ENCODE measurements around the gene RNF121. TPM values are rescaled to one million over a fixed set of nuclear protein-coding genes. Genes with fewer than 3 reads are reported as not detected.

The RNF121 gene
- total and polyA plus RNA-seq, 2 of the 8 experiments (the other 6 are each of a cell fraction or from before 2014, with no cell fraction given) = 39.7 to 51.6 TPM

DNA sequence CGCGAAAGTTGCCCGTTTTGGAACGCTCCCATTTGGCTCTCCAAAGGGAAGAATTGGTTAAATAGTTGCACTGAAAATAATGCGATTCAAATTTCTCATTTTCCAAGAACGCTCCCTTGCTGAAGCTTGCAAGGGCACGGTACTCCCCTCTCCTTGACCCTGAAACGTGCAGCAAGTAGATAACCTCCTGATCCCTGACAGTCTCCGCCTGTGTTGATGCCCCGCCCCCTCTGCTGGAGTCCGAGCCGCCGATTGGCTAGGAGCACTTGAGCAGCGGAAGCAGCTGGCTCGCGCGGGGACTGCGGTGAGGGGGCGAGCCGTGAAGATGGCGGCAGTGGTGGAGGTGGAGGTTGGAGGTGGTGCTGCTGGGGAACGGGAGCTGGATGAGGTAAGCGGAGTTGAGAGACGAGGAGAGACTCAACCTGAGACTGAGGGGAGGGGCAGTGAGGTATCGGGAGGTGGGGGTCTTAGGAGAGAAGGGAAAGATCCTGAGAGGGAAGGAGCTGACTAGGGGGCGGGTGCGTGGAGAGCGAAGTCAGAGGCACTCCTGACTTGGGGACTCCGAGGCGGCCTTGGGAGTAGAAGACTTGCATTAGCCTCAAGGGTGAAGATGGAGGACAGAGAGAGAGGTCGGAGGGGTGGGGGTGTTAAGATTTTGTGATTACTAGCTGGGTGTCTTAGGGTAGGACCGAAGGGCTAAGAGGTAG is at the start of gene RNF121 (continued):
- no peak for TF ChIP-seq NANOG (IDR thresholded peaks at IDR 0.05; ENCODE audit: insufficient read depth, low read depth, low read length, poor library complexity, severe bottlenecking)
- TF ChIP-seq PHF8 (conservative IDR thresholded peaks at IDR 0.05; ENCODE audit: low read depth, low read length) = peak; percentile 94
- no peak; the same call in 1 of the 2 replicates for TF ChIP-seq GABPA (IDR thresholded peaks at IDR 0.05; ENCODE audit: borderline replicate concordance, insufficient read depth, low read length)
- TF ChIP-seq EZH2 (IDR thresholded peaks at IDR 0.05; ENCODE audit: low read depth, low read length, severe bottlenecking) = no peak
- no peak for TF ChIP-seq GTF2F1 (IDR thresholded peaks at IDR 0.05; ENCODE audit: borderline replicate concordance, low read depth, low read length)
- TF ChIP-seq, protein P1, sequence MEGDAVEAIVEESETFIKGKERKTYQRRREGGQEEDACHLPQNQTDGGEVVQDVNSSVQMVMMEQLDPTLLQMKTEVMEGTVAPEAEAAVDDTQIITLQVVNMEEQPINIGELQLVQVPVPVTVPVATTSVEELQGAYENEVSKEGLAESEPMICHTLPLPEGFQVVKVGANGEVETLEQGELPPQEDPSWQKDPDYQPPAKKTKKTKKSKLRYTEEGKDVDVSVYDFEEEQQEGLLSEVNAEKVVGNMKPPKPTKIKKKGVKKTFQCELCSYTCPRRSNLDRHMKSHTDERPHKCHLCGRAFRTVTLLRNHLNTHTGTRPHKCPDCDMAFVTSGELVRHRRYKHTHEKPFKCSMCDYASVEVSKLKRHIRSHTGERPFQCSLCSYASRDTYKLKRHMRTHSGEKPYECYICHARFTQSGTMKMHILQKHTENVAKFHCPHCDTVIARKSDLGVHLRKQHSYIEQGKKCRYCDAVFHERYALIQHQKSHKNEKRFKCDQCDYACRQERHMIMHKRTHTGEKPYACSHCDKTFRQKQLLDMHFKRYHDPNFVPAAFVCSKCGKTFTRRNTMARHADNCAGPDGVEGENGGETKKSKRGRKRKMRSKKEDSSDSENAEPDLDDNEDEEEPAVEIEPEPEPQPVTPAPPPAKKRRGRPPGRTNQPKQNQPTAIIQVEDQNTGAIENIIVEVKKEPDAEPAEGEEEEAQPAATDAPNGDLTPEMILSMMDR (IDR thresholded peaks at IDR 0.05; ENCODE audit: control extremely low read depth in 1 of 3, insufficient read depth in 1 of 3, low read depth in 1 of 3, low read length in 3 of 3) = no peak
- TF ChIP-seq ZNF274 (IDR thresholded peaks at IDR 0.05; ENCODE audit: borderline replicate concordance, extremely low read depth, low read length) = no peak
- TF ChIP-seq YY1 (IDR thresholded peaks at IDR 0.05; ENCODE audit: low read depth, low read length) = peak; percentile 90
- TF ChIP-seq EP300 (IDR thresholded peaks at IDR 0.05; ENCODE audit: borderline replicate concordance in 1 of 2, low read depth in 2 of 2, low read length in 2 of 2) = no peak
- TF ChIP-seq EGR1 (IDR thresholded peaks at IDR 0.05; ENCODE audit: borderline replicate concordance, low read depth, low read length) = peak; percentile 79; the same call in 1 of the 2 replicates
- TF ChIP-seq RNF2 (IDR thresholded peaks at IDR 0.05; ENCODE audit: borderline replicate concordance, low read depth, low read length, missing control alignments, poor library complexity, severe bottlenecking) = no peak
- no peak for TF ChIP-seq TEAD4 (IDR thresholded peaks at IDR 0.05; ENCODE audit: low read depth, low read length)
- no peak for TF ChIP-seq FOSL1 (IDR thresholded peaks at IDR 0.05; ENCODE audit: insufficient read depth, low read depth, low read length)
- TF ChIP-seq RFX5 (IDR thresholded peaks at IDR 0.05; ENCODE audit: borderline replicate concordance, low read depth, low read length) = no peak
- 0 out of 2 replicates have a peak, but pooled peaks have one; percentile 49 for TF ChIP-seq ATF2 (IDR thresholded peaks at IDR 0.05; ENCODE audit: low read length)
- no peak for TF ChIP-seq SIX5 (IDR thresholded peaks at IDR 0.05; ENCODE audit: low read depth, low read length)

Data from H1 (cell line).